Measurements from ENCODE around the gene ZNF462.

Gene ZNF462

GRCh38 chr9:106913276-106913675 lies 50.3 kb downstream of the ZNF462 start:
- TF ChIP-seq POLR2A (IDR thresholded peaks at IDR 0.05; ENCODE audit: extremely low read depth, insufficient read length) (no peak), MAX (IDR thresholded peaks at IDR 0.05; ENCODE audit: low read depth, low read length) (no peak), CTCF (IDR thresholded peaks at IDR 0.05; ENCODE audit: low read depth, low read length) (no peak), MYC (IDR thresholded peaks at IDR 0.05; ENCODE audit: low read depth, low read length) (no peak)
- no peak overlapping the region for H3K4me3 ChIP-seq (ENCODE audit: low read depth, low read length)
- no peak for DNase-seq (ENCODE audit: low read depth)

DNA sequence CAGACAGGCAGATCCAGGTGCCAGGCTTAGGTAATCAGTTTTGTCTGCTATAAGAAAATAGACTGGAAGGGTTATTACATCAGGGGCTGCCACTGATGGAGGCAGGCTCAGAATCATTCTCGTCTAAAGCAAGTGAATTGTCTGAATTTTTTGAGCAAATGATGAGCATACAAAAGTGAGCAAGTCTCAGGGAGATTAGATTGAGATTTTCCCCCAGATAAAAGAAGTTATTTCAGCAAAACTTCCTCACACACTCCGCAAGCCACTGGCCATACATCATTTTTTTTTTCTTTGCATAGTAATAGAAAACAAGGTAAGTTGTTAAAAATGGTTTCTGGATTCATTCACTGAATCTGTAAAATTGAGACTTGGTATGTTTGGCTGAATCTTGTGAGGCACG lies 52.9 kb downstream of the ZNF462 start:
- no peak for DNase-seq (ENCODE audit: low read depth)
- TF ChIP-seq CTCF (IDR thresholded peaks at IDR 0.05; ENCODE audit: low read depth, low read length), result no peak
- TF ChIP-seq POLR2A (IDR thresholded peaks at IDR 0.05; ENCODE audit: extremely low read depth, insufficient read length), result no peak
- TF ChIP-seq MYC (IDR thresholded peaks at IDR 0.05; ENCODE audit: low read depth, low read length), result no peak
- TF ChIP-seq MAX (IDR thresholded peaks at IDR 0.05; ENCODE audit: low read depth, low read length), result no peak
- no peak overlapping the region for H3K4me3 ChIP-seq (ENCODE audit: low read depth, low read length)

DNA sequence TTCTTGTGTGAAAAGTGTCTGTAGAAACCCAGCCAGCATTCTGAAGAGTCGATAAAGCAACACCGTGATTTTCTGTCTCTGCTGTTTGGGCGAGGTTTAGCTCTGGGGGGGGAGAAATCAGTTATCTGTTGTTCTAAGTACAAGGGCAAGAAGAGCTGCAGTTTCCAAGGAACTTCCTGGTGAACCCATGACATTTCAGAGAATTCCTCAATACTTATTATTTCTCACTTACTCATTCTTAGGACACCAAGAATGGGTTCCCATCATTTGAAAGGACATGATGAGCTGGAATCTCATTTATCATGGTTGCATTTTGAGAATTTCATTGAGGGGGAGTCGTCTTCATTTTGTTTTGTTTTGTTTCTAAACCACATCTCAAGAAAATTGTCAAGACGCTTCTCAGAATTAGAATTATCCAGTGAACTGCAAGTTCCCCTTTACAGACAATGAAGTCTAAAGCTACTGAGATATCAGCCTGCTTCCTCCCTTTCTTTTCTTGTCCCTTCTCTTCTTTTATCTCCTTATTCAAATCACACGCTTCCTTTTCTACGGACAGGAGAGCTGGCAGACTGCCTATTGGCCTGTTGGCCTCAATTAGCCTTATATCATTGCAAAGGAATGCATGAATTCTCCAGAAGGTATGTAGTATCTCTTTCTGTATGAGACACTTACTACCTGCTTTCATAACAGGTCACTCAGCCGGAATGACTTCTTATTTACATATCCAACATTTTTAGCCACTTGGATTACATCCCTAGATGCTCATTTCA lies 53.7 kb downstream of the ZNF462 start:
- H3K4me3 ChIP-seq (ENCODE audit: low read depth, low read length), result no peak overlapping the region
- TF ChIP-seq CTCF (IDR thresholded peaks at IDR 0.05; ENCODE audit: low read depth, low read length), result no peak
- TF ChIP-seq POLR2A (IDR thresholded peaks at IDR 0.05; ENCODE audit: extremely low read depth, insufficient read length), result no peak
- TF ChIP-seq MAX (IDR thresholded peaks at IDR 0.05; ENCODE audit: low read depth, low read length), result no peak
- TF ChIP-seq MYC (IDR thresholded peaks at IDR 0.05; ENCODE audit: low read depth, low read length), result no peak

GRCh38 chr9:106918825-106919509 lies 56.0 kb downstream of the ZNF462 start:
- H3K4me3 ChIP-seq (ENCODE audit: low read depth, low read length), result no peak overlapping the region
- DNase-seq (ENCODE audit: low read depth), result no peak
- TF ChIP-seq CTCF (IDR thresholded peaks at IDR 0.05; ENCODE audit: low read depth, low read length) (no peak), POLR2A (IDR thresholded peaks at IDR 0.05; ENCODE audit: extremely low read depth, insufficient read length) (no peak), MYC (IDR thresholded peaks at IDR 0.05; ENCODE audit: low read depth, low read length) (no peak), MAX (IDR thresholded peaks at IDR 0.05; ENCODE audit: low read depth, low read length) (no peak)

More for the DNA sequence above, 53.7 kb downstream of the ZNF462 start:
- no peak for DNase-seq (ENCODE audit: low read depth)

- DNase-seq (ENCODE audit: low read depth), result no peak
- no peak overlapping the region for H3K4me3 ChIP-seq (ENCODE audit: low read depth, low read length)
- TF ChIP-seq POLR2A (IDR thresholded peaks at IDR 0.05; ENCODE audit: extremely low read depth, insufficient read length), result no peak
- TF ChIP-seq MAX (IDR thresholded peaks at IDR 0.05; ENCODE audit: low read depth, low read length), result no peak
- no peak for TF ChIP-seq CTCF (IDR thresholded peaks at IDR 0.05; ENCODE audit: low read depth, low read length)
- no peak for TF ChIP-seq MYC (IDR thresholded peaks at IDR 0.05; ENCODE audit: low read depth, low read length)
Observed at GRCh38 chr9:106920091-106920490, 57.1 kb downstream of the ZNF462 start.

All from NB4 (cell line).